ENCODE results near the gene FBXL19. TPM values are rescaled to one million over a fixed set of nuclear protein-coding genes. Genes with fewer than 3 reads are reported as not detected.

The FBXL19 gene
- total and polyA plus RNA-seq, 2 donors (not counting 1 experiment from before 2014, with no cell fraction given) = 9.0 to 25.0 TPM

- ATAC-seq (ENCODE audit: low read depth) (no peak), DNase-seq (no peak)
- Histone ChIP-seq H3K27ac (ENCODE audit: low read length in 2 of 2) (no peak overlapping the region), H3K4me1 (ENCODE audit: control insufficient read depth in 2 of 2, insufficient read depth in 2 of 2, low read length in 2 of 2) (no peaks in the 10 kb centered on the region), H3K9me3 (ENCODE audit: control extremely low read depth in 1 of 3, control insufficient read depth in 2 of 3, insufficient read depth in 1 of 3, low read length in 2 of 3) (no peaks in the 10 kb centered on the region), H2AFZ (ENCODE audit: insufficient read depth, low read depth, low read length, poor library complexity, severe bottlenecking) (no peak overlapping the region), H3K4me2 (replicated peaks; ENCODE audit: low read depth, low read length, poor library complexity, severe bottlenecking) (no peak overlapping the region), H3K79me2 (ENCODE audit: control insufficient read depth, insufficient read depth, low read length) (peaks cover 5% of the 10 kb centered on the region), H4K20me1 (ENCODE audit: control insufficient read depth, insufficient read depth, low read length, poor library complexity, severe bottlenecking) (peaks cover 19% of the 10 kb centered on the region), H3K9ac (ENCODE audit: low read length) (no peak overlapping the region), H3K27me3 (replicated peaks in 1 of 4; ENCODE audit: control extremely low read depth in 1 of 4, control insufficient read depth in 3 of 4, insufficient read depth in 4 of 4, low read length in 3 of 4) (no peaks in the 10 kb centered on the region), H3K4me3 (ENCODE audit: control extremely low read depth in 1 of 5, extremely low read depth in 1 of 5, insufficient read depth in 1 of 5, low read depth in 2 of 5, low read length in 4 of 5) (no peak overlapping the region), H3K36me3 (replicated peaks in 1 of 2; ENCODE audit: control extremely low read depth in 1 of 2, control insufficient read depth in 1 of 2, extremely low read depth in 1 of 2, insufficient read depth in 2 of 2, low read length in 1 of 2) (peaks cover 1 to 47% of the 10 kb centered on the region in 2 experiments)
- CTCF ChIA-PET = no interaction called here
- intact Hi-C loops (cut with micrococcal nuclease) = no loop called here
- Mint-ChIP-seq H3K27ac (no peak overlapping the region), H3K27me3 (no peaks in the 10 kb centered on the region), H3K4me1 (no peaks in the 10 kb centered on the region), H3K9me3 (ENCODE audit: insufficient read depth) (no peaks in the 10 kb centered on the region), H3K4me3 (no peak overlapping the region)
- POLR2A ChIA-PET = no interaction called here
- TF ChIP-seq, protein P1, sequence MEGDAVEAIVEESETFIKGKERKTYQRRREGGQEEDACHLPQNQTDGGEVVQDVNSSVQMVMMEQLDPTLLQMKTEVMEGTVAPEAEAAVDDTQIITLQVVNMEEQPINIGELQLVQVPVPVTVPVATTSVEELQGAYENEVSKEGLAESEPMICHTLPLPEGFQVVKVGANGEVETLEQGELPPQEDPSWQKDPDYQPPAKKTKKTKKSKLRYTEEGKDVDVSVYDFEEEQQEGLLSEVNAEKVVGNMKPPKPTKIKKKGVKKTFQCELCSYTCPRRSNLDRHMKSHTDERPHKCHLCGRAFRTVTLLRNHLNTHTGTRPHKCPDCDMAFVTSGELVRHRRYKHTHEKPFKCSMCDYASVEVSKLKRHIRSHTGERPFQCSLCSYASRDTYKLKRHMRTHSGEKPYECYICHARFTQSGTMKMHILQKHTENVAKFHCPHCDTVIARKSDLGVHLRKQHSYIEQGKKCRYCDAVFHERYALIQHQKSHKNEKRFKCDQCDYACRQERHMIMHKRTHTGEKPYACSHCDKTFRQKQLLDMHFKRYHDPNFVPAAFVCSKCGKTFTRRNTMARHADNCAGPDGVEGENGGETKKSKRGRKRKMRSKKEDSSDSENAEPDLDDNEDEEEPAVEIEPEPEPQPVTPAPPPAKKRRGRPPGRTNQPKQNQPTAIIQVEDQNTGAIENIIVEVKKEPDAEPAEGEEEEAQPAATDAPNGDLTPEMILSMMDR (IDR thresholded peaks at IDR 0.05) = no peak
- no peak for TF ChIP-seq EZH2 (IDR thresholded peaks at IDR 0.05; ENCODE audit: borderline replicate concordance, insufficient read depth, low read depth, low read length, poor library complexity, severe bottlenecking)
- WGBS (ENCODE audit: insufficient coverage) = 97% methylated on average over 58 of the region's 62 CpGs
These were observed 56.0 kb downstream of the FBXL19 start for GRCh38 chr16:30979170-30980022.

GRCh38 chr16:30980023-30980371 is 56.6 kb downstream of the FBXL19 start:
- H3K27me3 ChIP-seq (replicated peaks in 1 of 4; ENCODE audit: control extremely low read depth in 1 of 4, control insufficient read depth in 3 of 4, insufficient read depth in 4 of 4, low read length in 3 of 4) = no peaks in the 10 kb centered on the region
- TF ChIP-seq, protein P1 (IDR thresholded peaks at IDR 0.05) = no peak
- no peak for TF ChIP-seq EZH2 (IDR thresholded peaks at IDR 0.05; ENCODE audit: borderline replicate concordance, insufficient read depth, low read depth, low read length, poor library complexity, severe bottlenecking)
- H3K9me3 Mint-ChIP-seq (ENCODE audit: insufficient read depth) = no peaks in the 10 kb centered on the region
- H4K20me1 ChIP-seq (ENCODE audit: control insufficient read depth, insufficient read depth, low read length, poor library complexity, severe bottlenecking) = peaks cover 19% of the 10 kb centered on the region
- H3K27ac Mint-ChIP-seq = no peak overlapping the region
- ATAC-seq (ENCODE audit: low read depth) (no peak), DNase-seq (no peak)
- no peak overlapping the region for H3K9ac ChIP-seq (ENCODE audit: low read length)
- no peaks in the 10 kb centered on the region for H3K4me1 Mint-ChIP-seq
- H3K27ac ChIP-seq (ENCODE audit: low read length in 2 of 2) = no peak overlapping the region
- no peaks in the 10 kb centered on the region for H3K9me3 ChIP-seq (ENCODE audit: control extremely low read depth in 1 of 3, control insufficient read depth in 2 of 3, insufficient read depth in 1 of 3, low read length in 2 of 3)
- H3K79me2 ChIP-seq (ENCODE audit: control insufficient read depth, insufficient read depth, low read length) = peaks cover 5% of the 10 kb centered on the region
- H3K4me2 ChIP-seq (replicated peaks; ENCODE audit: low read depth, low read length, poor library complexity, severe bottlenecking) = no peak overlapping the region
- POLR2A ChIA-PET = no interaction called here
- no peak overlapping the region for H2AFZ ChIP-seq (ENCODE audit: insufficient read depth, low read depth, low read length, poor library complexity, severe bottlenecking)
- H3K27me3 Mint-ChIP-seq = no peaks in the 10 kb centered on the region
- no peak overlapping the region for H3K4me3 Mint-ChIP-seq
- peaks cover 3 to 4% of the 10 kb centered on the region in 2 donors for H3K4me1 ChIP-seq (ENCODE audit: control insufficient read depth in 2 of 2, insufficient read depth in 2 of 2, low read length in 2 of 2)
- CTCF ChIA-PET = no interaction called here
- H3K36me3 ChIP-seq (replicated peaks in 1 of 2; ENCODE audit: control extremely low read depth in 1 of 2, control insufficient read depth in 1 of 2, extremely low read depth in 1 of 2, insufficient read depth in 2 of 2, low read length in 1 of 2) = peaks cover 0 to 48% of the 10 kb centered on the region in 2 experiments
- intact Hi-C loops (cut with micrococcal nuclease) = no loop called here
- 96% methylated on average over 15 of the region's 15 CpGs for WGBS (ENCODE audit: insufficient coverage)
- no peak overlapping the region for H3K4me3 ChIP-seq (ENCODE audit: control extremely low read depth in 1 of 5, extremely low read depth in 1 of 5, insufficient read depth in 1 of 5, low read depth in 2 of 5, low read length in 4 of 5)

Measured in B cell (primary cell).